ENCODE results near the gene CNNM4. TPM values are rescaled to one million over a fixed set of nuclear protein-coding genes. Genes with fewer than 3 reads are reported as not detected.

The CNNM4 gene
- polyA plus RNA-seq, 2 of the 4 experiments (the other 2 are of a cell fraction), result 8.8 to 11.2 TPM

- TF ChIP-seq ATOH8 (CRISPR knock-in tag; IDR thresholded peaks at IDR 0.05; ENCODE audit: low read depth) (no peak), FOSL2 (IDR thresholded peaks at IDR 0.05) (no peak), FOSL2 (CRISPR knock-in tag; IDR thresholded peaks at IDR 0.05) (no peak)
These were observed 46.4 kb downstream of the CNNM4 start (continued) for GRCh38 chr2:96807127-96807471.

- ATAC-seq, result no peak; a peak in 1 of 6 replicates
- POLR2A ChIA-PET, result no interaction called here
These were observed 47.6 kb downstream of the CNNM4 start for GRCh38 chr2:96808176-96808837.

More at GRCh38 chr2:96808176-96808837, 47.6 kb downstream of the CNNM4 start:
- H3K27ac ChIP-seq, result no peak overlapping the region
- TF ChIP-seq BHLHE40 (IDR thresholded peaks at IDR 0.05; ENCODE audit: low read depth, low read length) (no peak), ZSCAN20 (CRISPR knock-in tag; IDR thresholded peaks at IDR 0.05) (no peak), NPAS2 (CRISPR knock-in tag; IDR thresholded peaks at IDR 0.05; ENCODE audit: borderline replicate concordance) (no peak), JUN (IDR thresholded peaks at IDR 0.05) (no peak), NR3C1 (IDR thresholded peaks at IDR 0.05) (no peak), MAX (IDR thresholded peaks at IDR 0.05) (no peak), EP300 (IDR thresholded peaks at IDR 0.05) (no peak), HMGXB4 (CRISPR knock-in tag; IDR thresholded peaks at IDR 0.05; ENCODE audit: borderline replicate concordance) (no peak), GATA3 (IDR thresholded peaks at IDR 0.05; ENCODE audit: borderline replicate concordance) (no peak), CHD2 (IDR thresholded peaks at IDR 0.05; ENCODE audit: low read length, partially characterized antibody) (no peak), CTCF (IDR thresholded peaks at IDR 0.05) (no peak), HES2 (IDR thresholded peaks at IDR 0.05) (no peak), FOSL2 (IDR thresholded peaks at IDR 0.05) (no peak), FOSL2 (CRISPR knock-in tag; IDR thresholded peaks at IDR 0.05) (no peak), MAZ (IDR thresholded peaks at IDR 0.05; ENCODE audit: borderline replicate concordance, low read depth, low read length) (no peak), HEYL (CRISPR knock-in tag; IDR thresholded peaks at IDR 0.05) (no peak), CBX2 (IDR thresholded peaks at IDR 0.05; ENCODE audit: borderline replicate concordance, low read depth) (no peak), EHMT2 (IDR thresholded peaks at IDR 0.05; ENCODE audit: low read depth) (no peak)
- H3K4me1 ChIP-seq, result no peaks in the 10 kb centered on the region
- H3K4me2 ChIP-seq, result no peak overlapping the region
- CTCF ChIA-PET, result interaction anchor here (1.5 kb wide), 1 partner anchor 97 kb away, joined by 3 read pairs; no protein-coding TSS in a partner anchor
- H3K9me3 ChIP-seq, result no peaks in the 10 kb centered on the region
- FAIRE-seq, result no peak
- WGBS (ENCODE audit: missing lambda C conversion rate), result 88% methylated on average over 10 of the region's 10 CpGs
- no peak for DNase-seq (ENCODE audit: low read depth in 1 of 2, low spot score in 1 of 2)
- no peak overlapping the region for H3K4me3 ChIP-seq

All from A549 (cell line).